ENCODE results near the gene ZNF783.

Gene ZNF783

GRCh38 chr7:149300620-149301285 is 38.8 kb downstream of the ZNF783 start:
- Histone ChIP-seq H2AFZ (ENCODE audit: low read depth, low read length, severe bottlenecking) (no peak overlapping the region), H3K4me2 (ENCODE audit: low read depth, low read length, poor library complexity, severe bottlenecking) (no peak overlapping the region), H3K27me3 (ENCODE audit: low read length) (no peaks in the 10 kb centered on the region), H3F3A (ENCODE audit: insufficient read depth) (no peaks in the 10 kb centered on the region), H3K36me3 (ENCODE audit: low read length) (no peaks in the 10 kb centered on the region), H3K9me3 (ENCODE audit: insufficient read depth, low read length) (no peaks in the 10 kb centered on the region), H3K9ac (ENCODE audit: low read length) (no peak overlapping the region), H3K27ac (ENCODE audit: low read depth, low read length) (no peak overlapping the region), H3K4me3 (ENCODE audit: insufficient read depth, low read length, poor library complexity, severe bottlenecking) (no peak overlapping the region), H4K20me1 (ENCODE audit: low read depth, low read length) (no peaks in the 10 kb centered on the region), H3K9me2 (replicated peaks; ENCODE audit: insufficient read depth, low read length) (no peaks in the 10 kb centered on the region), H3K79me2 (ENCODE audit: insufficient read depth, low read length) (no peaks in the 10 kb centered on the region)
- TF ChIP-seq CTCF (IDR thresholded peaks at IDR 0.05; ENCODE audit: insufficient read depth, low read length, poor library complexity, severe bottlenecking), result no peak
- no peak for TF ChIP-seq EZH2phosphoT487 (conservative IDR thresholded peaks at IDR 0.05; ENCODE audit: low read length)

- Histone ChIP-seq H3K9me2 (replicated peaks; ENCODE audit: insufficient read depth, low read length) (no peaks in the 10 kb centered on the region), H3K9me3 (ENCODE audit: insufficient read depth, low read length) (no peaks in the 10 kb centered on the region), H3K9ac (ENCODE audit: low read length) (no peak overlapping the region), H3K36me3 (ENCODE audit: low read length) (no peaks in the 10 kb centered on the region), H3F3A (ENCODE audit: insufficient read depth) (no peaks in the 10 kb centered on the region), H3K4me2 (ENCODE audit: low read depth, low read length, poor library complexity, severe bottlenecking) (no peak overlapping the region), H4K20me1 (ENCODE audit: low read depth, low read length) (no peaks in the 10 kb centered on the region), H3K4me3 (ENCODE audit: insufficient read depth, low read length, poor library complexity, severe bottlenecking) (no peak overlapping the region), H3K27me3 (ENCODE audit: low read length) (no peaks in the 10 kb centered on the region), H3K27ac (ENCODE audit: low read depth, low read length) (no peak overlapping the region), H3K79me2 (ENCODE audit: insufficient read depth, low read length) (no peaks in the 10 kb centered on the region), H2AFZ (ENCODE audit: low read depth, low read length, severe bottlenecking) (no peak overlapping the region)
- TF ChIP-seq EZH2phosphoT487 (conservative IDR thresholded peaks at IDR 0.05; ENCODE audit: low read length), result no peak
- no peak for TF ChIP-seq CTCF (IDR thresholded peaks at IDR 0.05; ENCODE audit: insufficient read depth, low read length, poor library complexity, severe bottlenecking)
Measured at GRCh38 chr7:149302222-149302621, 40.2 kb downstream of the ZNF783 start.

- no peak overlapping the region for H2AFZ ChIP-seq (ENCODE audit: low read depth, low read length, severe bottlenecking)
- no peaks in the 10 kb centered on the region for H3K79me2 ChIP-seq (ENCODE audit: insufficient read depth, low read length)
- TF ChIP-seq CTCF (IDR thresholded peaks at IDR 0.05; ENCODE audit: insufficient read depth, low read length, poor library complexity, severe bottlenecking) (no peak), EZH2phosphoT487 (conservative IDR thresholded peaks at IDR 0.05; ENCODE audit: low read length) (no peak)
Measured at GRCh38 chr7:149302865-149303264, 40.9 kb downstream of the ZNF783 start.

More at GRCh38 chr7:149302865-149303264, 40.9 kb downstream of the ZNF783 start:
- H3K9me3 ChIP-seq (ENCODE audit: insufficient read depth, low read length), result no peaks in the 10 kb centered on the region
- no peaks in the 10 kb centered on the region for H3K36me3 ChIP-seq (ENCODE audit: low read length)
- no peaks in the 10 kb centered on the region for H3K9me2 ChIP-seq (replicated peaks; ENCODE audit: insufficient read depth, low read length)
- no peaks in the 10 kb centered on the region for H3K27me3 ChIP-seq (ENCODE audit: low read length)
- H3K27ac ChIP-seq (ENCODE audit: low read depth, low read length), result no peak overlapping the region
- no peaks in the 10 kb centered on the region for H3F3A ChIP-seq (ENCODE audit: insufficient read depth)
- H3K4me2 ChIP-seq (ENCODE audit: low read depth, low read length, poor library complexity, severe bottlenecking), result no peak overlapping the region
- no peak overlapping the region for H3K9ac ChIP-seq (ENCODE audit: low read length)
- H3K4me3 ChIP-seq (ENCODE audit: insufficient read depth, low read length, poor library complexity, severe bottlenecking), result no peak overlapping the region
- no peaks in the 10 kb centered on the region for H4K20me1 ChIP-seq (ENCODE audit: low read depth, low read length)

Measured in SU-DHL-6 (cell line).